H9 (cell line): ENCODE results near the gene ENPP7. TPM values are rescaled to one million over a fixed set of nuclear protein-coding genes. Genes with fewer than 3 reads are reported as not detected.

ENCODE experiments used
- DNase-seq: peaks from one replicate; pipeline ENCODE4 v3.0.0-alpha.2; 2017
- H2AFZ ChIP-seq: one replicate; pipeline ENCODE4 v1.6.1; 2013; ENCODE audit warnings: mild to moderate bottlenecking, low read length, control low read depth, moderate library complexity
- H2AK5ac ChIP-seq: 2 replicates; pipeline ENCODE4 v1.6.1; 2013; ENCODE audit warnings: low read length, control low read depth, mixed read lengths; ENCODE audit not compliant: insufficient read length
- H2BK120ac ChIP-seq: one replicate; pipeline ENCODE4 v1.6.1; 2013; ENCODE audit warnings: low read depth, mild to moderate bottlenecking, low read length, control low read depth, inconsistent platforms; ENCODE audit not compliant: poor library complexity, severe bottlenecking
- H2BK12ac ChIP-seq: 2 replicates; pipeline ENCODE4 v1.6.1; 2013; ENCODE audit warnings: low read length, control low read depth, mixed read lengths, low read depth; ENCODE audit not compliant: insufficient read length
- H2BK15ac ChIP-seq: 2 replicates; pipeline ENCODE4 v1.6.1; 2013; ENCODE audit warnings: low read depth, low read length, control low read depth
- H2BK20ac ChIP-seq: one replicate; pipeline ENCODE4 v1.6.1; 2013; ENCODE audit warnings: low read depth, mild to moderate bottlenecking, low read length, control low read depth, inconsistent platforms; ENCODE audit not compliant: poor library complexity, severe bottlenecking
- H2BK5ac ChIP-seq: 2 replicates; pipeline ENCODE4 v1.6.1; 2013; ENCODE audit warnings: low read length, control low read depth, mixed read lengths; ENCODE audit not compliant: insufficient read length
- H3K14ac ChIP-seq: 2 replicates; pipeline ENCODE4 v1.6.1; 2013; ENCODE audit warnings: low read length, control low read depth; ENCODE audit not compliant: insufficient read depth
- H3K18ac ChIP-seq: 2 replicates; pipeline ENCODE4 v1.6.1; 2013; ENCODE audit warnings: low read depth, mild to moderate bottlenecking, mixed read lengths, low read length, control low read depth; ENCODE audit not compliant: insufficient read length
- H3K23ac ChIP-seq: 2 replicates; pipeline ENCODE4 v1.6.1; 2013; ENCODE audit warnings: low read length, control low read depth, mixed read lengths, low read depth; ENCODE audit not compliant: insufficient read length
- H3K23me2 ChIP-seq: 2 replicates; pipeline ENCODE4 v1.6.1; 2013; ENCODE audit warnings: low read depth, mild to moderate bottlenecking, mixed read lengths, low read length, control low read depth; ENCODE audit not compliant: insufficient read length, poor library complexity, severe bottlenecking
- H3K27ac ChIP-seq: 2 replicates; pipeline ENCODE4 v1.5.1; 2013; ENCODE audit warnings: low read length, control low read depth, mixed read lengths, low read depth; ENCODE audit not compliant: insufficient read length
- H3K27me3 ChIP-seq: 2 replicates; pipeline ENCODE4 v1.6.1; 2013; ENCODE audit warnings: low read length, control low read depth, inconsistent platforms; ENCODE audit not compliant: insufficient read depth
- H3K4ac ChIP-seq: 2 replicates; pipeline ENCODE4 v1.6.1; 2013; ENCODE audit warnings: low read depth, mild to moderate bottlenecking, control low read depth, inconsistent platforms, low read length, moderate library complexity
- H3K4me1 ChIP-seq: 2 replicates; pipeline ENCODE4 v1.6.1; 2013; ENCODE audit warnings: low read length, control low read depth, inconsistent platforms; ENCODE audit not compliant: insufficient read depth
- H3K4me2 ChIP-seq: 2 replicates; pipeline ENCODE4 v1.6.1; 2013; ENCODE audit warnings: low read length, control low read depth, mixed read lengths; ENCODE audit not compliant: insufficient read length, insufficient read depth
- H3K56ac ChIP-seq: 2 replicates; pipeline ENCODE4 v1.6.1; 2013; ENCODE audit warnings: low read depth, mild to moderate bottlenecking, mixed read lengths, low read length, control low read depth; ENCODE audit not compliant: insufficient read length
- H3K79me1 ChIP-seq: 2 replicates; pipeline ENCODE4 v1.6.1; 2013; ENCODE audit warnings: low read depth, mild to moderate bottlenecking, moderate library complexity, low read length, control low read depth, inconsistent platforms; ENCODE audit not compliant: insufficient read depth, poor library complexity, severe bottlenecking
- H3K79me2 ChIP-seq: 2 replicates; pipeline ENCODE4 v1.6.1; 2013; ENCODE audit warnings: low read length, control low read depth, inconsistent platforms; ENCODE audit not compliant: insufficient read depth
- H3K9ac ChIP-seq: 2 replicates; pipeline ENCODE4 v1.6.1; 2013; ENCODE audit warnings: low read length, control low read depth, mixed read lengths; ENCODE audit not compliant: insufficient read length; ENCODE audit errors: extremely low read depth
- H3K9me3 ChIP-seq: one replicate; pipeline ENCODE4 v1.6.1; 2013; ENCODE audit warnings: low read depth, low read length, inconsistent platforms; ENCODE audit not compliant: control insufficient read depth
- H3T11ph ChIP-seq: one replicate; pipeline ENCODE4 v1.6.1; 2013; ENCODE audit warnings: mild to moderate bottlenecking, low read length, control low read depth, inconsistent platforms
- H4K20me1 ChIP-seq: one replicate; pipeline ENCODE4 v1.6.1; 2013; ENCODE audit not compliant: control insufficient read depth, insufficient read length, insufficient read depth
- H4K5ac ChIP-seq: 2 replicates; pipeline ENCODE4 v1.6.1; 2013; ENCODE audit warnings: low read depth, mild to moderate bottlenecking, mixed read lengths, low read length, control low read depth; ENCODE audit not compliant: insufficient read length
- H4K8ac ChIP-seq: replicated peaks from 2 replicates; pipeline ENCODE4 v1.6.1; 2013; ENCODE audit warnings: low read length, control low read depth, mixed read lengths, low read depth; ENCODE audit not compliant: insufficient read length
- H4K91ac ChIP-seq: 2 replicates; pipeline ENCODE4 v1.6.1; 2013; ENCODE audit warnings: low read depth, mild to moderate bottlenecking, moderate library complexity, mixed read lengths, low read length, control low read depth; ENCODE audit not compliant: insufficient read length
- H3K27ac Mint-ChIP-seq, 3 experiments: 2 replicates in 2 of 3; 3 replicates in 1 of 3; pipeline ENCODE4 v1.8.0; 2020 to 2021; ENCODE audit warnings: mixed read lengths in 3 of 3, mild to moderate bottlenecking in 1 of 3, moderate library complexity in 1 of 3
- H3K27me3 Mint-ChIP-seq: 2 replicates; pipeline ENCODE4 v1.8.0; 2021; ENCODE audit warnings: low read depth, mild to moderate bottlenecking, moderate library complexity, mixed read lengths
- H3K36me3 Mint-ChIP-seq, 3 experiments: 2 replicates in 2 of 3; 3 replicates in 1 of 3; pipeline ENCODE4 v1.8.0; 2020 to 2021; ENCODE audit warnings: low read depth in 3 of 3, mixed read lengths in 3 of 3; ENCODE audit not compliant: insufficient read depth in 1 of 3
- H3K4me1 Mint-ChIP-seq, 2 experiments: 2 replicates each; pipeline ENCODE4 v1.8.0; 2020; ENCODE audit warnings: mixed read lengths in 2 of 2
- H3K4me3 Mint-ChIP-seq, 2 experiments: 2 replicates in 1 of 2; 3 replicates in 1 of 2; pipeline ENCODE4 v1.8.0; 2020 to 2021; ENCODE audit warnings: mild to moderate bottlenecking in 2 of 2, mixed read lengths in 2 of 2, moderate library complexity in 1 of 2
- H3K9me3 Mint-ChIP-seq, 2 experiments: 2 replicates in 1 of 2; 3 replicates in 1 of 2; pipeline ENCODE4 v1.8.0; 2020; ENCODE audit warnings: mild to moderate bottlenecking in 2 of 2, mixed read lengths in 2 of 2, moderate library complexity in 1 of 2
- CTCF ChIP-seq: fragments of 200-600 bp; sonication (generic); conservative IDR thresholded peaks from 3 replicates; pipeline ENCODE4 v1.8.0; 2021; ENCODE audit warnings: antibody characterized with exemption, mild to moderate bottlenecking
- WGBS: extraction: QIAGEN DNeasy Blood & Tissue Kit; methylation state at CpG from one replicate; pipeline ENCODE4 v1.1.7; 2013; ENCODE audit warnings: missing lambda C conversion rate, low lambda C conversion rate, mixed read lengths; ENCODE audit not compliant: insufficient read length; ENCODE audit errors: extremely low coverage; 5-methylcytosine and 5-hydroxymethylcytosine counted together
- total RNA-seq: library from RNA; stranded (reverse); gene quantifications from 2 replicates; pipeline ENCODE4 v1.2.1, GENCODE V29; 2021

The ENPP7 gene
- total RNA-seq, 1 experiment from 2014 or later, result not detected

GRCh38 chr17:79790805-79791734 is 60.3 kb downstream of the ENPP7 start:
- no CpG with 5 or more reads among the region's 68 CpGs for WGBS
- H3K4me3 Mint-ChIP-seq, result peak overlapping the region in 1 of 2 experiments; percentile 55; a peak in 2 of 5 replicates
- H3T11ph ChIP-seq, result no peak overlapping the region
- H4K91ac ChIP-seq, result no peak overlapping the region
- no peak overlapping the region for H3K23ac ChIP-seq
- no peak overlapping the region for H2AK5ac ChIP-seq
- peaks cover 32 to 61% of the 10 kb centered on the region in 2 experiments for H3K4me1 Mint-ChIP-seq
- no peaks in the 10 kb centered on the region for H3K79me1 ChIP-seq
- H3K9me3 Mint-ChIP-seq, result peaks cover 0 to 3% of the 10 kb centered on the region in 2 experiments; a peak in 1 of 5 replicates
- H4K20me1 ChIP-seq, result peaks cover 3% of the 10 kb centered on the region
- H3K4me1 ChIP-seq, result peaks cover 8% of the 10 kb centered on the region
- H3K18ac ChIP-seq, result no peak overlapping the region
- no peak overlapping the region for H2BK120ac ChIP-seq
- H3K36me3 Mint-ChIP-seq, result peaks cover 0 to 5% (median 0%) of the 10 kb centered on the region in 3 experiments; a peak in 3 of 7 replicates
- no peak overlapping the region for H3K9ac ChIP-seq
- H3K79me2 ChIP-seq, result no peaks in the 10 kb centered on the region
- no peak overlapping the region for H2BK15ac ChIP-seq
- H3K9me3 ChIP-seq, result no peaks in the 10 kb centered on the region
- H2BK5ac ChIP-seq, result no peak overlapping the region
- peaks cover 97% of the 10 kb centered on the region for H3K27me3 Mint-ChIP-seq
- H2AFZ ChIP-seq, result no peak overlapping the region
- H3K4ac ChIP-seq, result no peak overlapping the region
- peaks cover 69% of the 10 kb centered on the region for H3K27me3 ChIP-seq
- H3K14ac ChIP-seq, result no peak overlapping the region
- H3K23me2 ChIP-seq, result peaks cover 6% of the 10 kb centered on the region
- no peak overlapping the region for H4K8ac ChIP-seq
- H4K5ac ChIP-seq, result no peak overlapping the region
- no peak overlapping the region for H3K56ac ChIP-seq
- no peak overlapping the region for H2BK20ac ChIP-seq
- no peak overlapping the region for H3K27ac ChIP-seq
- H3K4me2 ChIP-seq, result no peak overlapping the region
- no peak overlapping the region for H3K27ac Mint-ChIP-seq
- peak; percentile 56 for DNase-seq
- no peak overlapping the region for H2BK12ac ChIP-seq
- no peak for TF ChIP-seq CTCF
